Fibroblast of lung (primary cell): ENCODE measurements around the gene ARSG.

Experiments
- CTCF ChIP-seq, 2 donors: IDR thresholded peaks in 1 of 2; conservative IDR thresholded peaks in 1 of 2; 1 replicate in 1 of 2; 2 replicates in 1 of 2; pipeline ENCODE4 v1.5.1; 2011 to 2012; ENCODE audit warnings: low read length in 2 of 2, control low read depth in 1 of 2, inconsistent platforms in 1 of 2, low read depth in 1 of 2, mild to moderate bottlenecking in 1 of 2
- EZH2 ChIP-seq: IDR thresholded peaks from 2 replicates; pipeline ENCODE4 v1.5.1; 2012; ENCODE audit warnings: low read length, control low read depth, mild to moderate bottlenecking; ENCODE audit errors: missing control alignments

- TF ChIP-seq CTCF (conservative IDR thresholded peaks at IDR 0.05 in 1 of 2, IDR thresholded peaks at IDR 0.05 in 1 of 2; ENCODE audit: low read depth in 1 of 2, low read length in 2 of 2) (no peak), EZH2 (no peak)
Measured at GRCh38 chr17:68379692-68380677, 88.7 kb downstream of the ARSG start.
